Activated T-helper 17 cell treated with anti-CD3 and anti-CD28 coated beads, Interleukin-2, amount 50 U/mL, for 72 hours (primary cell): ENCODE measurements around the gene WWOX. TPM values are rescaled to one million over a fixed set of nuclear protein-coding genes. Genes with fewer than 3 reads are reported as not detected.

Source experiments
- ATAC-seq: fragments of 150-1000 bp; cut with Tn5 transposase; replicated peaks from 2 replicates; pipeline ENCODE4 v1.10.0; 2021; ENCODE audit warnings: mild to moderate bottlenecking, moderate library complexity
- H3K27ac Mint-ChIP-seq: one replicate; pipeline ENCODE4 v1.8.0; 2022; ENCODE audit warnings: mixed read lengths
- H3K27me3 Mint-ChIP-seq: one replicate; pipeline ENCODE4 v1.8.0; 2022; ENCODE audit warnings: mixed read lengths
- H3K36me3 Mint-ChIP-seq: one replicate; pipeline ENCODE4 v1.8.0; 2022; ENCODE audit warnings: low read depth, mild to moderate bottlenecking, mixed read lengths
- H3K4me1 Mint-ChIP-seq: one replicate; pipeline ENCODE4 v1.8.0; 2022; ENCODE audit warnings: mixed read lengths
- H3K4me3 Mint-ChIP-seq: one replicate; pipeline ENCODE4 v1.8.0; 2022; ENCODE audit warnings: mild to moderate bottlenecking, mixed read lengths
- H3K9me3 Mint-ChIP-seq: one replicate; pipeline ENCODE4 v1.8.0; 2022; ENCODE audit warnings: mixed read lengths
- total RNA-seq, 2 donors: library from RNA; stranded (reverse); gene quantifications; one replicate each; pipeline ENCODE4 v1.2.3, GENCODE V29; 2022

The WWOX gene
- total RNA-seq, 2 donors from 2014 or later, result 9.4 to 16.5 TPM

DNA sequence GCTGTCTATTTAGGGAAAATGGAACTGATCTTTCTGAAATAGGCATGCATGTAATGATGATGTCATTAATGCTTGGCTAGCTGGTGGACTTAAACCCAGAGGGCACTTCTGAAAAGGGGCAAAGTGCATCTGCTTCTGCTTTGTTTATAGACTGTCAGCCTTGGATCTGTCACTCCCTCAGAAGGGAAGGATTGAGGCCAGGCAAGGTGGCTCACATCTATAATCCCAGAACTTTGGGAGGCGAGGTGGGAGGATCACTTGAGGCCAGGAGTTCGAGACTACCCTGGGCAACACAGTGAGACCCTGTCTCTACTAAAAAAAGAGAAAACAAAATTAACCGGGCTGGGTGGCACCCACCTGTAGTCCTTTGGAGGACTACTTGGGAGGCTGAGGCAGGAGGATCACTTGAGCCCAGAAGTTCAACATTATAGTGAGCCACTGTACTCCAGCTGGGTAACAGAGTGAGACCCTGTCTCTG lies 185.5 kb downstream of the WWOX start:
- Mint-ChIP-seq H3K27ac (no peak overlapping the region), H3K4me3 (no peak overlapping the region), H3K4me1 (no peaks in the 10 kb centered on the region), H3K9me3 (no peaks in the 10 kb centered on the region), H3K36me3 (no peaks in the 10 kb centered on the region), H3K27me3 (no peaks in the 10 kb centered on the region)
- no peak for ATAC-seq

DNA sequence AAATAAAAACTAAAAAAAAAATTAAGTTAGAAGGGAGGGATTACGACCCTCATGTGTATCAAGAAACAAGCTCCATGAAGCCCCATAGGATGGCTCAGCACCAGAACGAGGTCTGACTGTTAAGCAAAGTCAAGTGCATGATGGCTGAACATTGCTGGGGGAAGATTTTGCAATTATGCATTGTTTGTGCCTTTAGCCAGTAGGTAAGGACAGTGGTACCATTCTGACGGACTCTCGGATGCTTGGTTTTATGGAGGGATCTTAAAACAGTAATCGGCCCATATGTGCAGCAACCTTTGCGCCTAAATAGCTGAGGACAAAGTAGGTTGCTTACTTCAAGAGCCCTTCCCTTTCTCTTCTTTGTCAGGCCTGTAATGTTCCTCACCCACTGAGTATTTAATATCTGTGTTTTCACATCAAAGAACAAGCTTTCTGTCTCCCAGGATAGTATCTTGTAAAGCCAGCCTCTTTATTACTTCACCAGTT lies 186.0 kb downstream of the WWOX start:
- no peak overlapping the region for H3K27ac Mint-ChIP-seq
- no peaks in the 10 kb centered on the region for H3K4me1 Mint-ChIP-seq
- no peak overlapping the region for H3K4me3 Mint-ChIP-seq
- H3K9me3 Mint-ChIP-seq, result no peaks in the 10 kb centered on the region
- no peaks in the 10 kb centered on the region for H3K27me3 Mint-ChIP-seq
- no peak for ATAC-seq
- no peaks in the 10 kb centered on the region for H3K36me3 Mint-ChIP-seq

DNA sequence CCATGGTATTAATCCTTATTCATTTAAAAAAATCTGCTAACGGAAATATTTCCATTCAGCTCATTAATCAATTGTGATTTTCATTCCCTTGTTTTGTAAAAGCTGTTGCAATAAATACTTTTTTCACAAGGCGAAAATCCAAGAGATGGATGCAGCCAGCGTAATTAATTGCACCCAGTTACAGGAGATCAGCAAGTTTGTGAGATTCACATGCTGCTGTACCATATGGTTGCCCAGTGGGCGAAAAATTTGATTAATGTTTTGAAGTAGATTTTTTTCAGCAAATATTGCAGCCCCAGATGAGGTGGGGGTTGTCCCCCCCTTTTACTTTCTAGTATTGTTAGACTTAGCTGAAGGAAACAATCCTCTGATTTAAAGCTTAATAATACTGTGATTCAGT lies 186.6 kb downstream of the WWOX start:
- Mint-ChIP-seq H3K36me3 (no peaks in the 10 kb centered on the region), H3K4me3 (no peak overlapping the region), H3K4me1 (no peaks in the 10 kb centered on the region), H3K9me3 (no peaks in the 10 kb centered on the region), H3K27ac (no peak overlapping the region), H3K27me3 (no peaks in the 10 kb centered on the region)
- no peak for ATAC-seq

DNA sequence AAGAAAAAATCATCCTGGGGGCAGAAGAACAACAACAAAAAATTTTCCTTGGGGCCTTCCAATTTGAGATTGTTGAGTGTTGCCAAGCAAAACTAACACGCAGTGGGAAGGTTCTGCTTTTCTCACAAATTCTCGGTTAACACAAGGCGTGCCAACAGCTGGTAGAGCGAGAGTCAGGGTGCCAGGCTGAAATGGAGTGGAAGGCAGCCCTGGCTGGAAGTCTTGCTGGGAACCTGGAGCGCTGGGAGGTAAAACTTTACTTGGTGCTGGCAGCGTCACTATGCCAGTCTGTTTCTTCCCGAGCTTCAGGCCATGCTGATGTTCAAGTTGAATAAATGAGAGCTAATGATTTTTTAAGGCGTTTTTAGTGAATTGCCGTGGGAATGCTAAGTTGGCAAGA lies 189.4 kb downstream of the WWOX start:
- Mint-ChIP-seq H3K36me3 (no peaks in the 10 kb centered on the region), H3K4me1 (no peaks in the 10 kb centered on the region), H3K27ac (no peak overlapping the region), H3K27me3 (no peaks in the 10 kb centered on the region), H3K9me3 (no peaks in the 10 kb centered on the region), H3K4me3 (no peak overlapping the region)
- no peak for ATAC-seq

DNA sequence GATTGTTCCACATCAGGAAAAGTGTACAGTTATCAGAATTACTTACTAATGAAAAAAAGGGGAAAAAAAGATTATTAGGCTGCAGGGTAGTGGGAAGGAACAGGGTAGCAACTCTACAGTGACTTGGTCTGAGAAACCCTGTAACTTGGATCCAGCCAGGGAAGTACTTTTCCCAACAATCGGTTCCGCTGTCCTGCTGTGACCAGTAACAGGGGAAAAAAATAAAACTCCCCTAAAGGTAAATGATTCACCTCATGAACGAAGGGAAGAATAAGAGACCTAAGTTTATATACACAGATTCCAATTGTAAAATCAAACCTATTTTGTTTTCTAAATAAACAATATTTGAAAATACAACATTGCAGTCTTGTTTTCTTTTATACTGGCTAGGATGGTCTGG lies 189.9 kb downstream of the WWOX start:
- Mint-ChIP-seq H3K4me1 (no peaks in the 10 kb centered on the region), H3K36me3 (no peaks in the 10 kb centered on the region), H3K9me3 (no peaks in the 10 kb centered on the region), H3K27ac (no peak overlapping the region), H3K4me3 (no peak overlapping the region), H3K27me3 (no peaks in the 10 kb centered on the region)
- ATAC-seq, result no peak

DNA sequence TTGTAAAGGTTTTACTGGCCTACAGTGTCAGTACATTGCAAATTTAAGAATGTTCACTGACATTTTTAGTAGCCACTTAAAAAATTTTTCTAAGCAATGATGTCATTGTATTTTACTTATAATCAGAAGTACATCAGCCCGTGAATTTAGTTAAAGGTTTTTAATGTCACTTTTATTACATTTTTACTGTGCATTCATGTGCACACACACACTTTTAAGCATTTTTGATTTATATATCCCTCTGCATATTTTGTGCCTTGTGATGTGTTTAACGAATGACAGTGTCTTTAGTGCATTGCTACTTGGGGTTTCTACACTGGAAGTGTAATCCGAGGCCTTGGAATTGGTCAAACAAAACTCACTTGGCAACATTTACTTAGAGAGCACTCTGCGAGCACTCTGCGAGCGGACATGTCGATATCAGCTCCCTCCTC lies 190.4 kb downstream of the WWOX start:
- H3K27me3 Mint-ChIP-seq, result no peaks in the 10 kb centered on the region
- H3K4me3 Mint-ChIP-seq, result no peak overlapping the region
- no peaks in the 10 kb centered on the region for H3K36me3 Mint-ChIP-seq
- no peak overlapping the region for H3K27ac Mint-ChIP-seq
- ATAC-seq, result no peak
- no peaks in the 10 kb centered on the region for H3K4me1 Mint-ChIP-seq
- H3K9me3 Mint-ChIP-seq, result no peaks in the 10 kb centered on the region

DNA sequence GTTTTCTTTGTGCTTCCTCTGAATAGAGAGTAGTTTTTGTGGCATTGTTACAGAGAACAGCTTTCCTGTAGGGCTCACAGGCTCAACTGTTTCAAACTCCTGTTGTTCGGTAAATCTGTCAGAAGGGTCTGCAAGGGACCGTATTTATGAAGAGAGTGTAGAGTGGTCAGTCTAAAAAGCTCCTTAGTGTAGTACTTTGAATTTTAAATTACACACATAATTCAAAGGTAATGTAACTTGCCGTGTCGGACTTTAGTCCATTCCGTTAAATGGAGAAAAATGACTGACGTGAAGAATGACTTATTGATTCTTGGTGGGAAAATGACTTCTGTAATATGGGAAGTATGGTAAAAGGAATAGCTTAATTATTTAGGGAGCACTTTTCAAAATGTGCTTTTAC lies 190.9 kb downstream of the WWOX start:
- no peak overlapping the region for H3K27ac Mint-ChIP-seq
- no peak for ATAC-seq
- no peaks in the 10 kb centered on the region for H3K4me1 Mint-ChIP-seq
- H3K4me3 Mint-ChIP-seq, result no peak overlapping the region
- no peaks in the 10 kb centered on the region for H3K36me3 Mint-ChIP-seq
- no peaks in the 10 kb centered on the region for H3K27me3 Mint-ChIP-seq
- no peaks in the 10 kb centered on the region for H3K9me3 Mint-ChIP-seq

DNA sequence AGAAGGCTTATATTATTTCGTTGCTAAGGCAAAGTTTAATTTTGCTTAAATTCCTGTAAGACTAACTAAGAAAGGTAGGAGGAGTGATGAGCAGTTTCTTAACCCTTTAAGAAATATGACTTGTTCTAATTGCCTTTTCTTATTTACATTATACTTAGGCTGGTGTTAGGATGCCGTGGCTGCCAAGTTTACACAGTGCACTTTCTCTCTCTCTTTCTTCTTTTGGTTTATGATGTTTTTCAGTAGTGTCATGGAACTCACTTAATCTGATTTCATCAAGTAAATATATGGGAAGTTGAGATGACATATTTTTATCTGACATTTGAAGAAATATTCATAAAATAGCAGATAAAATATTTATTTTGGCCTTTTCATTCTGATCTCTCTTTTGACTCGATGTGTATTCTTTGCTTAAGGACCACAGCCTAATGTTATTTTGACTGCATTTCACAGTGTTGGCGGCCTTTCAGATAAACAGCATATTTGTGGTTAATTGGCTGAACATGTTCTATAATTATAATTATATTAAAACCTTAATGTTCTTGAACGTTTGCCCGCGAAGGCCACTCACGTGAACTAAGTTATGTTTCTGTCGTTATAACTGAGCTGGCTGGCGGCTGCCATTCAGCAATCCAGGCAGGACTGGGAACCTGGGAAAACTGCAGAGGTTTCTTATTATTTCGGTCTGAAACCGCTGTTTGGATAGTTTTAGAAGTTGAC lies 191.6 kb downstream of the WWOX start:
- no peak overlapping the region for H3K4me3 Mint-ChIP-seq
- H3K27me3 Mint-ChIP-seq, result no peaks in the 10 kb centered on the region
- no peaks in the 10 kb centered on the region for H3K9me3 Mint-ChIP-seq
- no peak overlapping the region for H3K27ac Mint-ChIP-seq
- no peaks in the 10 kb centered on the region for H3K36me3 Mint-ChIP-seq
- no peaks in the 10 kb centered on the region for H3K4me1 Mint-ChIP-seq
- ATAC-seq, result no peak

DNA sequence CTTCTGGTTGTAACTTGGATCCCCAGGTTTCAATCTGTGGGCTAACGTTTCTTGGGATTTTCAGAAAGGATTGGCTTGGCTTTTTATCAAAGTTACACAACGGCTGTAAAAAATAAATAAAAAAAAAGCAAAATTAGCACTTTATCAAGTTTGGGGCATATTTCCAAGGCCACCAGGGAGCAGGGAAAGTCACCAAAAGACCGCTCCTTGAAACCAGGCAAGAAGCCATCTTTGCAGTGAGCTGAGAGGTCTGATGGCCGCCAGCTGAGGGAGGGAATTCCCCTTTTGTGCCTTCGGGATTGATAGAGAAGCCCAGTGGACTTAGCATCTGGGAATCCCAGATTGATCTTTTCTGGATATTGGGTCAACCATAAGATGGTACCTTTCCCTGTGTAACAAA lies 192.2 kb downstream of the WWOX start:
- Mint-ChIP-seq H3K9me3 (no peaks in the 10 kb centered on the region), H3K4me1 (no peaks in the 10 kb centered on the region), H3K4me3 (no peak overlapping the region), H3K36me3 (no peaks in the 10 kb centered on the region), H3K27ac (no peak overlapping the region), H3K27me3 (no peaks in the 10 kb centered on the region)
- ATAC-seq, result no peak

DNA sequence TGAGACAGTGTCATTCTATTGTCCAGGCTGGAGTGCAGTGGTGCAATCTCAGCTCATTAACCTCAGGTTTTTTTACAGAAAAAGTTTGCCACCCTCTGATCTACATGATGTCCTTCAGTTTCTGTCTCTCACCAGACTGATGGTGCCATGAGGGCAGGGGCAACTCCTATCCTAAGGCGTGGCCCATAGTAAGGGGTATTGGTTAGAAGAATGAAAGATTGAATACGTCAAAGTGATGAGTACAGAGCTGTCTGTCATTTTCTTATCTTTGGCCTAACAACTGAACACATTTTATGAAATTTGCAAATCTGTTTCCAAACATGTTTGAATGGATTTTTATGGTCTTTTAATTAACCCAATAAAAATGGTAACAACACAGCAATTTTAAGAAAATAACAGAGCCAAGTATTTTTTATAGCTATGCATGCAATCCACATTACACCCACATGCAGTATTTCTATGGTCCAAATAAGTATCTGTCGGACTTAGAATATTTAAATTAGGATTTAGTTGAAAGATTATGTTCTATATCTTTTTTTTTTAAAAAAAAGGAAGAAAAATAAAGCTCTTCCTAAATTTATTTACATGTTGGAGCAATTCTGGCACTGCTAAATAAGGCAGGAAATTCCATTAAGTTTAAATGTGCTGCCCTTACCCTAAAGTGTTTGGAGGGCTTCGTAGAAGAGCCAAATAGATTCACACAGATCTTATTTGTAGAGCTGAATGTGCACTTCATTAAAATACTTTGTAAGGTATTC lies 192.8 kb downstream of the WWOX start:
- no peaks in the 10 kb centered on the region for H3K4me1 Mint-ChIP-seq
- H3K27ac Mint-ChIP-seq, result no peak overlapping the region
- no peaks in the 10 kb centered on the region for H3K9me3 Mint-ChIP-seq
- no peak overlapping the region for H3K4me3 Mint-ChIP-seq
- no peaks in the 10 kb centered on the region for H3K27me3 Mint-ChIP-seq
- H3K36me3 Mint-ChIP-seq, result no peaks in the 10 kb centered on the region
- no peak for ATAC-seq

DNA sequence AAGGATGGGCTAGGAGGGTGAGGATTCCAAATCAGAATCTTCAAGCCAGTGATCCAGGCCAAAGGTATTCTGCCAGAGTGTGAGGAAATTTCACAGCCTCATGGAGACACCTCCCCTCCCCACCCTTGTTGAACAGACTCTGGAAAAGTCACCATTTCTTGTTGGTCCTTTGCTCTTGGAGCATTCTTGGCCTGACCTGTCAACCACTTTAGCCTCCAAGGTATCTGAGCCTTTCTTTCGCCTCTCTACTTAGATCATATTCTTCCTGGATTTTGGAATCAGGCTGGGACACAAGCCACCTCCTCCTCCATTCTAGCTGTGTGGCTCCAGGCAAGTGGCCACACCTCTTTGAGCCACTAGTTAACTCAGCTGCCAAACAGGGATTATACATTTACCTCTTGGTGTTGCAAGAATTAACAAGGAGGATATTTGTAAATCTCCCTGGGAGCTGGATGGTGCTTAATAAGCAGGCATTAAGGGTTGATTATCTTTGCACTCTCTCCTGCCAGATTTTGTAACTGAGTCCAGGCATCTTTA lies 193.5 kb downstream of the WWOX start:
- H3K27me3 Mint-ChIP-seq, result no peaks in the 10 kb centered on the region
- no peaks in the 10 kb centered on the region for H3K36me3 Mint-ChIP-seq
- no peaks in the 10 kb centered on the region for H3K9me3 Mint-ChIP-seq
- H3K4me1 Mint-ChIP-seq, result no peaks in the 10 kb centered on the region
- no peak overlapping the region for H3K27ac Mint-ChIP-seq
- ATAC-seq, result no peak
- H3K4me3 Mint-ChIP-seq, result no peak overlapping the region

DNA sequence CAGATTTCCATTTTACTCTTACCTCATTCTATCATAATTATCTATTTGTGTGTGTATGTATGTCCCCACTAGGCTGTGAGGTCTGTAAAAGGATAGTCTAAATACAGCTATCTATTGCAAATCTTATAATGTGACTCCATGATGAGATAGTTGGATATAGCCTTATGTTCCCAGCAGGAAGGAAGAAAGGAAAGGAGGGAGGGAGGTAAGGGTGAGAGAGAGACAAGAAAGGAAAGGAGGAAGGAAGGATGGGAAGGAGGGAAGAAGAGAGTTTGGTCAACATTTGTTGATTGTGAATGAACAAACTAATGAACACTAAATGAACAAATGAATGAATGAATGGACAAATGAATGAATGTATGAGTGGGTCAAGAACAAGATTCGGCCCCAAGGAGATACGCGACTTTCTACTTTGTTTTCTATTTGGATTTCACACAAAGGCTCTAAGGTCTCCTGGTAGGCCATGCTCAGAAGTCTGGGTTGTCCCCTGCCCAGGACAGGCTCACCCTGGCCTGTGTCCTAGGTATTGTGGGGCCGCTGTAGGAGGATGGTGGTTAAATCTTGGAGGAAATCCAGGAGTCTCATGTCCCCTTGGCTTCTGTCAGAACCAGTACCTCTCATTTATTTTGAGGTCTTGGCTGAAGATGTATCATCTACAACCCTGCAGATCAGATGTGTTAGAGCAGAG lies 195.2 kb downstream of the WWOX start:
- Mint-ChIP-seq H3K27ac (no peak overlapping the region), H3K4me1 (no peaks in the 10 kb centered on the region), H3K27me3 (no peaks in the 10 kb centered on the region), H3K36me3 (no peaks in the 10 kb centered on the region), H3K9me3 (no peaks in the 10 kb centered on the region), H3K4me3 (no peak overlapping the region)
- no peak for ATAC-seq

DNA sequence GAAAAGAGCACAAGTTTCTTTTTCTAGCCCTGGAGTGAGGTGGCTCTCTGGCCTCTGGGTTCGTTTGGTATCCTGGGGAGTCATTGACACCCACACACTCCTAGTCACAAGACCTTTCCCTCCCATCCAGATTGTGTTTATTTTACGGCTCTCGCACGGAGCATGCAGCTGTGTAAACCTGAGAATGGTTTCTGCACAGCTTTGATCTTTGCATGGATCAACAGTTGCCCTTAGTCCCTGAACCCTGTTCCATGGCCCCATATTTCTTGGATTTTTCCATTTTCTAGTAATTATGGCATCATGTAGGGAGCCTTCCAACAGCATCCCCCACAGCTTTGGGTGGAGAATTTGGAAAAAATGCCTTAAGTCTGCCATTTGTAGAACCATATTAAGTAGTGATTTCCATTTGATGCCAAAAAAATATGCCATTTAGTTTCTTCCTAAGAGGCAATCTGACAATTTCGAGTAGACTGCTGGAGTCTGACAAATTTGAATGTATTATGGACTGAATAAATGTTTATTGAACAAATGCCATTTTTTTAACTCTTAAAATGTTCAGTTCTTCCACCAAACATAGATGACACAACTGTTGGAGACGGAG lies 197.7 kb downstream of the WWOX start:
- Mint-ChIP-seq H3K27me3 (no peaks in the 10 kb centered on the region), H3K4me3 (no peak overlapping the region), H3K27ac (no peak overlapping the region), H3K36me3 (no peaks in the 10 kb centered on the region), H3K4me1 (no peaks in the 10 kb centered on the region), H3K9me3 (no peaks in the 10 kb centered on the region)
- ATAC-seq, result no peak

DNA sequence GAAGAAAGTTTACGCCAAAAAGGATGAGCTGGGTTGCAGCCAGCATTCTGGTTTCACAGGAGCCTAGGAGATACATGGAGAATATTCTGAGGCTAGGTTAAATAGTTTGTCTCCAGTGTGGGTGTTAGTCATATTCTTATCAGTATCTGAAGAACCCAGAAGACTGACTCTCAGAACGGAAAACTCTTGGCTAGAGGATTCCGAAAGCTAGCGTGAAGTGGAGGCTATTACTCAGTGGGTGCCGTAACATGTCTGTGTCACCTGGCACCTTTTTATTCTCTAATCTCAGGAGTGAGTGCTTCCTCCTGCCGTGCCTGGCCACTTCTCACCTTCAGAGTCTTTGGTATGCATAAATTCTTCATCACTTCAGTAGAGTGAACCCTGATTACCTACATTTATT lies 199.5 kb downstream of the WWOX start:
- ATAC-seq, result no peak
- no peaks in the 10 kb centered on the region for H3K4me1 Mint-ChIP-seq
- H3K27ac Mint-ChIP-seq, result no peak overlapping the region
- no peaks in the 10 kb centered on the region for H3K9me3 Mint-ChIP-seq
- H3K4me3 Mint-ChIP-seq, result no peak overlapping the region
- no peaks in the 10 kb centered on the region for H3K27me3 Mint-ChIP-seq
- H3K36me3 Mint-ChIP-seq, result no peaks in the 10 kb centered on the region
